GM18951 (cell line): ENCODE results near the gene SH2B2.
"Not testable (repeated sequence)": the region's sequence is repeated elsewhere in the genome, so short reads cannot be mapped to it uniquely, and the experiment has no call there.

Experiments used
- POLR2A ChIP-seq: IDR thresholded peaks from 4 replicates; pipeline ENCODE4 v1.6.1; 2011; ENCODE audit warnings: mild to moderate bottlenecking; ENCODE audit not compliant: insufficient read length, insufficient read depth; ENCODE audit errors: extremely low read depth
- in situ Hi-C: fragments of 300-500 bp; cut with MboI; formaldehyde crosslinking; loops from one replicate; pipeline ENCODE4 v1.12.0; 2022; ENCODE audit warnings: low sequenced_read_pairs, mixed read lengths, inconsistent platforms; ENCODE audit not compliant: unreplicated experiment

The SH2B2 gene

GRCh38 chr7:102295346-102296178 lies 8.9 kb downstream of the SH2B2 start:
- no peak for TF ChIP-seq POLR2A
- in situ Hi-C loops = no loop called here

GRCh38 chr7:102296179-102296438 lies 9.4 kb downstream of the SH2B2 start:
- TF ChIP-seq POLR2A = no peak
- in situ Hi-C loops = no loop called here

- in situ Hi-C loops = no loop called here
- no peak for TF ChIP-seq POLR2A
These were observed 9.8 kb downstream of the SH2B2 start for GRCh38 chr7:102296514-102296913.

- TF ChIP-seq POLR2A = no peak
- in situ Hi-C loops = no loop called here
These were observed 11.0 kb downstream of the SH2B2 start for GRCh38 chr7:102297487-102298218.

- TF ChIP-seq POLR2A = no peak
- in situ Hi-C loops = no loop called here
These were observed 14.1 kb downstream of the SH2B2 start for GRCh38 chr7:102300643-102301221.

- in situ Hi-C loops = not testable (repeated sequence)
These were observed 14.7 kb downstream of the SH2B2 start for GRCh38 chr7:102301367-102301766.

- in situ Hi-C loops = no loop called here
- TF ChIP-seq POLR2A = no peak
These were observed 15.4 kb downstream of the SH2B2 start for GRCh38 chr7:102302025-102302424.

GRCh38 chr7:102303669-102304422 lies 17.2 kb downstream of the SH2B2 start:
- no peak for TF ChIP-seq POLR2A
- in situ Hi-C loops = no loop called here

- in situ Hi-C loops = no loop called here
- TF ChIP-seq POLR2A = no peak
These were observed 18.0 kb downstream of the SH2B2 start for GRCh38 chr7:102304668-102305067.

- TF ChIP-seq POLR2A = no peak
These were observed 19.0 kb downstream of the SH2B2 start for GRCh38 chr7:102305414-102306268.

GRCh38 chr7:102306916-102307677 lies 20.4 kb downstream of the SH2B2 start:
- in situ Hi-C loops = no loop called here
- TF ChIP-seq POLR2A = peak; percentile 57

More at GRCh38 chr7:102305414-102306268, 19.0 kb downstream of the SH2B2 start:
- in situ Hi-C loops = no loop called here

- in situ Hi-C loops = no loop called here
- TF ChIP-seq POLR2A = no peak
These were observed 23.7 kb downstream of the SH2B2 start for GRCh38 chr7:102310414-102310815.
